ENCODE results near the gene YIPF1.
A peak's percentile ranks its signal among the peaks of the same experiment; 100 is the strongest.
"Not testable (repeated sequence)": the region's sequence is repeated elsewhere in the genome, so short reads cannot be mapped to it uniquely, and the experiment has no call there.

Gene YIPF1

DNA sequence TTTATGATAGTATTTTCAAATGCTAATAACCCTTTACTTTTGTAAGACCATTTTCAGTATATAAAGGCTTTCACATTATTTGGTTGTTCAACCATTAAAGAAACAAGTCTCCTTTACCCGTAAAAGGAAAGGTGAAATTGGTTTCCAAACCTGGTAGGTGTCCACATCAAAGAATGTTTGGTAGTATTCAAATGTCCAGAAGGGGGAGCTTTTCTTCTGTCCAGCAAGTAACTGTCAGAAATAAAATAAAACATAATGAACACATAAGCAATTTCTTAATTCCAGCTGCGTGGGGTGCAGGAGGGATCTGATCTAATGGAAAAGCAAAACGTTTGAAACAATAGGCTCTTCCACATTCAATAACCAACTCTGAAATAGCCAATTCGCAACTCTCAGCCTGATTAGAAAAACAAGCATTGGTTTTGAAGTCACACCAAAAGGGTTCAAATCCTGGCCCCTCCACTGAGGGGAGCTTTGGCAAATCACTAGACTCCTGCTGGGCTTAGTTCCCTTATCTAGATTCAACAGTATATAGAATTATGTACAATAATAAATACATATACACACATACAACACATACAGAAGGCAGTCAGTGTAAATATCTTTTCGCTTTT lies 11.0 kb downstream of the YIPF1 start:
- TF ChIP-seq, protein P1, sequence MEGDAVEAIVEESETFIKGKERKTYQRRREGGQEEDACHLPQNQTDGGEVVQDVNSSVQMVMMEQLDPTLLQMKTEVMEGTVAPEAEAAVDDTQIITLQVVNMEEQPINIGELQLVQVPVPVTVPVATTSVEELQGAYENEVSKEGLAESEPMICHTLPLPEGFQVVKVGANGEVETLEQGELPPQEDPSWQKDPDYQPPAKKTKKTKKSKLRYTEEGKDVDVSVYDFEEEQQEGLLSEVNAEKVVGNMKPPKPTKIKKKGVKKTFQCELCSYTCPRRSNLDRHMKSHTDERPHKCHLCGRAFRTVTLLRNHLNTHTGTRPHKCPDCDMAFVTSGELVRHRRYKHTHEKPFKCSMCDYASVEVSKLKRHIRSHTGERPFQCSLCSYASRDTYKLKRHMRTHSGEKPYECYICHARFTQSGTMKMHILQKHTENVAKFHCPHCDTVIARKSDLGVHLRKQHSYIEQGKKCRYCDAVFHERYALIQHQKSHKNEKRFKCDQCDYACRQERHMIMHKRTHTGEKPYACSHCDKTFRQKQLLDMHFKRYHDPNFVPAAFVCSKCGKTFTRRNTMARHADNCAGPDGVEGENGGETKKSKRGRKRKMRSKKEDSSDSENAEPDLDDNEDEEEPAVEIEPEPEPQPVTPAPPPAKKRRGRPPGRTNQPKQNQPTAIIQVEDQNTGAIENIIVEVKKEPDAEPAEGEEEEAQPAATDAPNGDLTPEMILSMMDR (IDR thresholded peaks at IDR 0.05; ENCODE audit: insufficient read depth, missing control alignments), result peak; percentile 58
- DNase-seq (ENCODE audit: insufficient read length, low spot score), result no peak

DNA sequence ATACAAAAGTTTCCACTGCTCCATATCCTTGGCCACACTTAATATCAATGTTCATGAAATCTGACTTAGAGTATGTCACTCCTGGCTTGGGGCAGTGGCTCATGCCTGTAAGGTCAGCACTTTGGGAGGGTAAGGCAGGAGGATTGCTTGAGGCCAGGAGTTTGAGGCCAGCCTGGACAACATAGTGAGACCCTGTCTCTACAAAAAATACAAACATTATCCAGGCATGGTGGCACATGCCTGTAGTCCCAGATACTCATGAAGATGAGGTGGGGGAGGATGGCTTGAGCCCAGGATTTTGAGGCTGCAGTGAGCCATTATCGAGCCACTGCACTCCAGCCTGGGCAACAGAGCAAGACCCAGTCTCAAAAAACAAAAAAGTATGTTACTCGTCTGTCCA lies 14.4 kb downstream of the YIPF1 start:
- not testable (repeated sequence) for DNase-seq (ENCODE audit: insufficient read length, low spot score); FAIRE-seq

More for the DNA sequence above, 11.0 kb downstream of the YIPF1 start:
- no peak for FAIRE-seq

DNA sequence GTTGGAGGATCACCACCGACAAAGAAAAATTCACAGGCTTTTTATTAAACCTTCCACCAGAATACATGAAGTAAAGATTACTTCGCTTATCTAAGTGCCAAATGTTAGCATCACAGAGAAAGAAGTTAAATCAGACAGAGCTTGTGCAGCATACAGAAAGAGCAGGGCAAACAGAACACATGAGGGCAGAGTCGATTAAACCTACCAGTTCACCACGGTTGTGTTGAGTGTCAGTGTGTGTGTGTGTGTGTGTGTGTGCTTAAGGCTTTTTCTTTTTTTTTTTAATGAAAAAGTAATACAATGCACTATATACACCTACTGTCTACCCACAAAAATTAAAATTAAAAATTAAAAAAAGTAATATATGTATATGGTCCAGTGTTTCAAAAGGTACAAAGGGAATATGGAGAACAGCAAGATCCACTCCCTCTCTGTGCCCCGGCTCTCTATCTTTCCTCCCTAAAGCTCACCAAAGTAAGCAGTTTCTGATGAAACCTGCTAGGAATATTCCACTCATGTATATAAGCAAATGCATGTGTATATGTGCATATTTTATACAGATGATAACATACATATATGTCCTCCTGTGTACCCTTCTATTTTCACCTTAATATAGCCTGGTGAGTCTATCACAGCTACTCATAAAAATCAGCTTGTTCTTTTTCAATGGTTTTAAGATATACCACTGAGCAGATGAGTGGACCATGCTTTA lies 17.7 kb downstream of the YIPF1 start:
- no peak for DNase-seq (ENCODE audit: insufficient read length, low spot score)
- TF ChIP-seq, protein P1 (IDR thresholded peaks at IDR 0.05; ENCODE audit: insufficient read depth, missing control alignments), result no peak
- FAIRE-seq, result no peak

DNA sequence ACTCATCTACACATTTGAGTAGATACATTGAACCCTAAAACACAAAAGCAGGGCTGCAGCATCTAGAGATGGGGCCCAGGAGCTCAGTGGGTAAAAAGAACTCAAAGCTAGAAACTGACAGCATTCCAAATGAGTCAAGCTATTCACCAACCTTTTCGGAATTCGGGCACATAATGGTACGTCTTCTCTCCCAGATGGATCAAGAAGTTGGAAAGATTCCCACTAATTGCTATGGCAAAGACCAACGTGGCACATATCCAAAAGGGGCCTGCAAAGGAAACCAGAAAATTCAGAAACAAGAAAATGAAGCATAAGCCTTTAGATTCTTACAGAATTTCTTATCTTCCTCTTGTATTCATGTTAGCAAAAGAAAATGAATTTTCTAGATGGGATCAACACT lies 18.4 kb downstream of the YIPF1 start:
- no peak for DNase-seq (ENCODE audit: insufficient read length, low spot score)
- TF ChIP-seq, protein P1 (IDR thresholded peaks at IDR 0.05; ENCODE audit: insufficient read depth, missing control alignments), result no peak
- FAIRE-seq, result no peak

DNA sequence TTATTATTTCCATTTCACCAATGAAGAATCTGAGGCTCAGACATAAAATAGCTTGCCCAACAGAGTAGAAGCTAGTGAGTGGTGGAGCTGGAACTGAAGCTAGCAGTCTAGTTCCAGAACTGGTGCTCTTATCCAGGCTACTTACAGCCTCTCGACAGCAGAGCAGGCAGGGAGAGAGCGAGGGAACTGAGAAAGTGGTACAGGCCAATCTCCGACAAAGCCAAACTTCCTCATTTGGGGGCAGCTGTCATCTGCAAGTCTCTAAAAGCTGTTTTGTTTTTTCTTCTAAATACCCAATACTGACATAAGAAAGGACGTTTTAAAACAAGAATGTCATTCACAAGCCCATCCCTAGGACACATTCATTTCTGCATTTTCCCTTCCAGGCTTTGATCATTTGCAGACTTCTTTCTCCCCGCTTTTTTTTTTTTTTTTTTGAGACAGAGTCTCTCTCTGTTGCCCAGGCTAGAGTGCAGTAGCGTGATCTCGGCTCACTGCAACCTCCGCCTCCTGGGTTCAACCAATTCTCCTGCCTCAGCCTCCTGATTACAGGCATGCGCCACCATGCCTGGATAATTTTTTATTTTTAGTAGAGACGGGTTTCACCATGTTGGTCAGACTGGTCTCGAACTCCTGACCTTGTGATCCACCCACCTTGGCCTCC lies 20.0 kb downstream of the YIPF1 start:
- no peak for FAIRE-seq

DNA sequence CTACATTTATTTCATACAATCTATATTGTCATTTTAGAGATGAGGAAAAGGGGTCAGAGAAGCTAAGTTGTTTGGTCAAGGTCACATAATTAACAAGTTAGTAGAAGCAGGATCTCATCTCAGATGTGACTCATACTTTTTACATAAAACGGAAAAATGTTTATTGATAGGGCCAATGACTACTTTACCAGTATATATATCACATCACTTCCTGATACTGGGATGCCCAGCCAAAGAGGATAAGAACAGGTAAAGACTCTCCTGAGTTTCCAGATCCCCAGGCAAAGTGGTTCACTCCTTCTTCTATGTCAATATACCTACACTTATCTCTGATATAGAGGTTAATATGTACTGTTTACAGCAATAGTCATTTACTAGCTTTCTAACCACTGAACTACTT lies 21.0 kb downstream of the YIPF1 start:
- TF ChIP-seq, protein P1 (IDR thresholded peaks at IDR 0.05; ENCODE audit: insufficient read depth, missing control alignments), result no peak
- DNase-seq (ENCODE audit: insufficient read length, low spot score) (no peak), FAIRE-seq (no peak)

More for the DNA sequence above, 20.0 kb downstream of the YIPF1 start:
- DNase-seq (ENCODE audit: insufficient read length, low spot score), result no peak
- TF ChIP-seq, protein P1 (IDR thresholded peaks at IDR 0.05; ENCODE audit: insufficient read depth, missing control alignments), result no peak

DNA sequence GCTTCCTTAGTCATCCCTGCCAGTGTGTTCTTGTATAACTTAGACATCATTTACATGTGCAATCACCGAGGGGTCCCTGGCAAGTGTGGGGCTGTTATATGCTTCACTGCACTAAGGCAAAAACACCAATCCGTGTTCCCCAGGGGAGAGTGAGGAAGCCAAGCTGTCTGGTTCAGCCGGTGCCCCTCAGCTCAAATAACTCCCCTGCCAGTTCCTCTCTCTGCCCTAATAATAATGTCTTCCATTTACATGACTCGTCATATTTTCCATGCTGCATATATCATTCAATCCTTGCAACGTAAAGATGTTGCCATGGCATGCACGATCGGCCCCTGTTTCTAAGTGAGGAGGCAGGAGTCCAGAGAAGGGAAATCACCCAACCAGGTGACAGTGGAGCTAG lies 27.1 kb downstream of the YIPF1 start:
- TF ChIP-seq, protein P1 (IDR thresholded peaks at IDR 0.05; ENCODE audit: insufficient read depth, missing control alignments), result no peak
- DNase-seq (ENCODE audit: insufficient read length, low spot score), result no peak
- no peak for FAIRE-seq
